Measurements from ENCODE around the gene STRN3.

- TF ChIP-seq CTCF (IDR thresholded peaks at IDR 0.05) = no peak
- TF ChIP-seq EZH2 (IDR thresholded peaks at IDR 0.05; ENCODE audit: borderline replicate concordance, insufficient read depth, low read depth, low read length, poor library complexity, severe bottlenecking) = no peak
These were observed 176.2 kb downstream of the STRN3 start for GRCh38 chr14:30849983-30850382.

All from B cell (primary cell).